HG02973 (cell line): ENCODE data around the gene CCDC157.
A peak's percentile ranks its signal among the peaks of the same experiment; 100 is the strongest.

ENCODE experiments used
- ATAC-seq: cut with Tn5 transposase; IDR thresholded peaks from one replicate; pipeline ENCODE4 v1.9.1; 2021; ENCODE audit warnings: moderate library complexity; ENCODE audit not compliant: unreplicated experiment

The CCDC157 gene

DNA sequence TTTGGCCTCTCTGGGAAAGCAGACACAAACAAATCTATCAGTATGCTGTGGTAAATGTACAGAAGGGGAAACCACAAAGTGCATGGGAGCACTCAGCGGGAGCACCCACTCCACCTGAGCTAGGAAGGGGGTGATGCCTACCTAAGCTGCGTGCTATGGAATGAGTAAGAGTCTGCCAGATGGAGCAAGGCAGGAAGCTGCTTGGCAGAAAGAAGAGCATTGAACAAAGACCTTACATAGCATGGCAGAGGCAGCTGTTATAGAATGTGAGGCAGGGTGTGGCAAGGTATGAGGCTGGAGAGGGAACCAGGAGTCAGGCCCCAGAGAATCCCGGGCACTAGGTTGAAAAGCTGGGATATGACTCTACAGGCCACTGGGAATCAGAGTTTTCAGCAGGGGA lies 55.0 kb downstream of the CCDC157 start:
- ATAC-seq, result no peak

DNA sequence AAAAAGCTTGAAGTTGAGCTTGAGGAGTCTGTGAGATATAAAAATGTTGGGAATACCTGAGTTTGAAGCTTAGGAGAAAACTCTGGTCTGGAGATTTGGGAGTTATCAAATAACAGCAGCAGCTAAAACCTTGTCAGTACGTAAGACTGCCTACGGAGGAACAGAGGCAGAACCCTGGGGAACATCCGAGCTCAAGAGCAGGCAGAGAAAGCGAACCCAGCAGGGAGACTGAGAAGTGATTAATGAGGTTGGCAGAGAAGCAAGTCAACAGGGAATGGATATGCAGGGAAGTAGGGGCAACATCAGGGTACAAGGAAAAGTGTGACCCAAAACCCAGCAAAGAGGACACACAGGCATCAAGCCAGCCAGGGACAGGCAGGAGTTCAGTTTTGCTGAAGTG lies 56.2 kb downstream of the CCDC157 start:
- no peak for ATAC-seq

- ATAC-seq, result no peak
Observed at GRCh38 chr22:30413745-30414524, 57.1 kb downstream of the CCDC157 start.

- ATAC-seq, result no peak
Observed at GRCh38 chr22:30414525-30415047, 57.8 kb downstream of the CCDC157 start.

- no peak for ATAC-seq
Observed at GRCh38 chr22:30416403-30416802, 59.6 kb downstream of the CCDC157 start.

GRCh38 chr22:30416837-30417236 lies 60.0 kb downstream of the CCDC157 start:
- no peak for ATAC-seq

- ATAC-seq, result no peak
Observed at GRCh38 chr22:30420347-30421125, 63.7 kb downstream of the CCDC157 start.

GRCh38 chr22:30421695-30422480 lies 65.1 kb downstream of the CCDC157 start:
- no peak for ATAC-seq

- no peak for ATAC-seq
Observed at GRCh38 chr22:30422481-30423300, 65.9 kb downstream of the CCDC157 start.

DNA sequence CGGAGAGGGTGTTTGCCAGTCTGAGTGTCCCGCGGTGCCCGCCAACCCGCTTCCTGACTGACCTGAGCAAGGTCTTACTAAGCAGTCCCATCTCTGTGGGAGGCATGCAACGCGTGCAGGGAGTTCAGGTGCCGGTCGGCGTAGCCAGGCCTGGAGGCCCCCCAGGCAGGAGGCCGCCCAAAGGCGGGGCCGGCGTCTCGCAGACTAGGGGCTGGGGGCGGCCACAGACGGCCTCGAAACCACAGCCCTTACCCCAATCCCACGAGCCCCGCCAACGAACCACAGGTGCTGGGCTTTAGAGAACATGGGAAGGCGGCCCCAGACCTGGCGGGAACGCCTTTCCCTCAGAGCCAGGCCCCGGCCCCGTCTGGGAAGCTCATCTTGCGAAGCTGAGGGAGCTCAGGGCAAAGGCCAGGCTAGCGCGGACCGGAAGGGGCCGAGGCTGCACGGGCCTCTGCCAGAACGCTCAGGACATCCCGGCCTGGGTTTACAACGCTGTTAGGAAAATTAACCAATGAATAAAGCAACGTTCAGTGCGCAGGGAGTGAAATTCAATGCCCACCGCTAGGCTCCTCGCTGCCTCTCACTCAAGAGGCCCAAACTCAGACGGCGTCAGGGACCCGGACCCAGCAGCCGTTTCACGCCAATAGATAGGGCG lies 66.6 kb downstream of the CCDC157 start:
- ATAC-seq, result peak; percentile 21

DNA sequence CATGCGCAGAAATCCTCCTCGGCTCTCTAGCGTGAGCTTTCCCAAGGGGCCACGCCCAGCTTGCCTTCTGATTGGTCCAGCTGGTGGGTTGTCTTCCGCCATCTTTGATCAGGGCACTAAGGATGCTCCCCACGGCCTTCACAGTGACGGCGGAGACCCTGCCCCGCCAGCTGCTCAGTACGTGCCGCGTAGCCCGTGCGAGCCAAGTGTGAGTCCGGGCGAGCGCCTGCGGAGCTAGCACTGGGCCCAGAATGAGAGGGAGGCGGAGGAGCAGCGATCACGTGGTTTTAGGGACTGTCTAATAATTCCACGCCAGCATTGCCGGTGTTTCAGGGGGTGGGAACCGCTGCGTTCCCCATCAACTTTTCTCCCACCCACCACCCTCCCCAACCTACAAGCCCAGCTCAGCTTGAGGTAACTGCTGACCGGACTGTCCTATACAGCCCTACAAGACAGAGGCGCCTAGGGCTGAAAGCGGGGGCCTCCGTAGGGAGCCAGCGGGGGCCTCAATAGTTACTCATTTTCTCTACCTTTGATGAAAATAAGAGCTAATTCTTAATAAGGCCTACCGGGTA lies 67.2 kb downstream of the CCDC157 start:
- peak; percentile 81 for ATAC-seq

DNA sequence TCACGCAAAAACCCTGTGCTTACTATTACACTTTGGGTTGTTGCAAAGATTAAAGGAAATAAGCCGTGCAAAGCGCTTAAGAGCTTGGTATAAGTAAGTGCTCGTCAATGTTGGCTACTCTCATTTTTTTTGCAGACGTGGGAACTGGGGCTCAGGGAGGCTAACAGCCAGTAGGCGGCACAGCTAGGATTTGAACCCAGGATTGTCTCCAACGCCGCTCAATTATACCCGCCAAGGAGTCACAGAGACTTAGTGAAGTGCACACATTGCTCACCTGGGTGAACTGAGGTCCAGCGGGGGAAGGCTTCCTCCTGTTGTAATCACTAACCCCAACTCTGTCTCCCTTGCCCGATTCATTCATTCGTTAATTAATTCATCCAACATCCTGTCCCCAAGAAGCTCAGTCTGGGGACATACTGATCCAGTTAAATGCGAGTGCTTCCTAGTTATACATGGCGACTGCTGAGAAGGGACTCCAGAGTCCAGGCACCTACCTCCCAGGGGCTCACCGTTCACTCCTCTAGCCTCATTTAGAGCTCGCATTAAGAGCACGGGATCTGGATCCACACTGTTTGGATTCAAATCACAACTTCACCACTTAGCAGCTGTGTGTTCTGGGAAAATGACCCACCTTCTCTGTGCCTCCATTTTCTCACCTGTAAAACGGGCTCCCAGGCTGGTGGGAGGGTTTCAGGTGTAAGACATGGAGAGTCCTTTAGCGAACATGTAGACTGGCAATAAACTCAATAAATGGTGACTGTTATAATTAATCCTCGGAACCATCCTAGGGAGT lies 67.9 kb downstream of the CCDC157 start:
- no peak for ATAC-seq

DNA sequence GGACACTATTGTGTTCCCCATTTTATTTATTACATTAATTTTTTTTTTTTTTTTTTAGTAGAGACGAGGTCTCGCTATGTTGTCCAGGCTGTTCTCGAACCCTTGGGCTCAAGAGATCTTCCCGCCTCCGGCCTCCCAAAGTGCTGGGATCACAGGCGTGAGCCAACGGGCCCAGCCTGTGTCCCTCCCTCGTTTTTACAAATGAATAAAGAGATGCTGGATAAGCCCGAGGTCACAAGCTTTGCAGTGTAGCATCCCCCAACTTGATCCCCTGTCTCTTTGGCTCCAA lies 68.5 kb downstream of the CCDC157 start:
- ATAC-seq, result no peak

GRCh38 chr22:30425616-30426387 lies 69.0 kb downstream of the CCDC157 start, which contains the start of gene MTFP1:
TSS of gene MTFP1 (plus strand) at chr22:30425768. CDS start at chr22:30425880, 112 bp downstream.
- ATAC-seq, result no peak
